ENCODE data around the gene OR4D6. TPM values are rescaled to one million over a fixed set of nuclear protein-coding genes. Genes with fewer than 3 reads are reported as not detected.

Gene OR4D6
- total RNA-seq, 1 donor from 2014 or later, result not detected

GRCh38 chr11:59480359-59480758 is 23.6 kb downstream of the OR4D6 start:
- ATAC-seq (ENCODE audit: poor library complexity), result no peak
- DNase-seq, result no peak

DNA sequence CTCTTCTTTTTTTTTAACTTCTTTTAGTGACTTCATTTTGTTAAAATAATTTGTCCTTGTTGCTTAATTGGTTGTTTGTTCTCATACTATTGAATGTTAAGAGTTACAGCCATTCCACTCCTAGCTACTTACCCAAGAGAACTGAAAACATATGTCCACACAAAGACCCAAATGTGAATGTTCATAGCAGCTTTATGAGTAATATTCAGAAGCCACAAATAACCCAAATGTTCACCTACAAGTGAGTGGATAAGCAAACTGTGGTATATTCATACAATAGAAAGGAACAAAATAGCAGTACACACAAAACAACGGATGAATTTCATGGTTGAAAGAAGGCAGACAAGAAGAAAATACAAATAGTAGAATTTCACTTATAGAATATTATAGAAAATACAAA is 45.2 kb downstream of the OR4D6 start:
- intact Hi-C loops (cut with DNase I), result no loop called here
- ATAC-seq (ENCODE audit: poor library complexity) (no peak), DNase-seq (no peak)

More at GRCh38 chr11:59480359-59480758, 23.6 kb downstream of the OR4D6 start:
- intact Hi-C loops (cut with DNase I), result no loop called here

DNA sequence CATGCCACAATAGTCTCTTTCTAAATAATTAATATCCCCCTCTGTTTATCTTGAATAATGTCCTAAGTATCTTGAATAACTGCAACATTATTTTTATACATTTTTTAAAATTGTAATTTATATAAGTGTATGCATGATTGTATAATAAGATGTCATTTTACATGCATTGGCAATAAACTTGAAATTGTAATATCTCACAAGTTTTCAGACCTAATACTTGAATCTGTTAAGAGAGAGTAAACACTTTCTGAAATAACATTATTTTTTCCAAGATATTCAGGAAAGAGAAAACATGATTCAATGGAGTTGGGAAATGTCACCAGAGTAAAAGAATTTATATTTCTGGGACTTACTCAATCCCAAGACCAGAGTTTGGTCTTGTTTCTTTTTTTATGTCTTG is 46.5 kb downstream of the OR4D6 start, which contains the start of gene OR4D11:
OR4D11 (plus strand) TSS at position 301 of the 400 bp plus-strand sequence; CDS start at position 301, 0 bp downstream.
- DNase-seq (no peak), ATAC-seq (ENCODE audit: poor library complexity) (no peak)
- intact Hi-C loops (cut with DNase I), result no loop called here

Other genes starting within 250 kb of the OR4D6 start
- 13.8 TPM for gene MPEG1, start 244.0 kb upstream of the OR4D6 start, total RNA-seq
- not detected for gene OR5AN1, start 98.1 kb upstream of the OR4D6 start, total RNA-seq
- gene OR5A2, start 30.5 kb upstream of the OR4D6 start, total RNA-seq, result not detected
- not detected for gene OR5A1, start 20.5 kb upstream of the OR4D6 start, total RNA-seq
- not detected for gene OR4D10, start 16.4 kb downstream of the OR4D6 start, total RNA-seq
- not detected for gene OR4D11, start 46.6 kb downstream of the OR4D6 start, total RNA-seq
- not detected for gene OR4D9, start 54.6 kb downstream of the OR4D6 start, total RNA-seq
- 33.1 TPM for gene OSBP, start 158.8 kb downstream of the OR4D6 start, total RNA-seq
- gene PATL1, start 212.1 kb downstream of the OR4D6 start, total RNA-seq, result 21.6 TPM